Stimulated activated CD4-positive, alpha-beta T cell treated with anti-CD3 and anti-CD28 coated beads, Interleukin-2, amount 100 ng/mL, for 48 hours (primary cell): ENCODE results near the gene PRRC1.

Source experiments
- DNase-seq, 2 donors: peaks; one replicate each; pipeline ENCODE4 v3.0.0-alpha.2; 2020

Gene PRRC1

GRCh38 chr5:127582773-127583370 lies 65.4 kb downstream of the PRRC1 start:
- DNase-seq: no peak

GRCh38 chr5:127583866-127584265 lies 66.4 kb downstream of the PRRC1 start:
- no peak for DNase-seq

- DNase-seq: no peak
Measured at GRCh38 chr5:127585661-127586060, 68.2 kb downstream of the PRRC1 start.

DNA sequence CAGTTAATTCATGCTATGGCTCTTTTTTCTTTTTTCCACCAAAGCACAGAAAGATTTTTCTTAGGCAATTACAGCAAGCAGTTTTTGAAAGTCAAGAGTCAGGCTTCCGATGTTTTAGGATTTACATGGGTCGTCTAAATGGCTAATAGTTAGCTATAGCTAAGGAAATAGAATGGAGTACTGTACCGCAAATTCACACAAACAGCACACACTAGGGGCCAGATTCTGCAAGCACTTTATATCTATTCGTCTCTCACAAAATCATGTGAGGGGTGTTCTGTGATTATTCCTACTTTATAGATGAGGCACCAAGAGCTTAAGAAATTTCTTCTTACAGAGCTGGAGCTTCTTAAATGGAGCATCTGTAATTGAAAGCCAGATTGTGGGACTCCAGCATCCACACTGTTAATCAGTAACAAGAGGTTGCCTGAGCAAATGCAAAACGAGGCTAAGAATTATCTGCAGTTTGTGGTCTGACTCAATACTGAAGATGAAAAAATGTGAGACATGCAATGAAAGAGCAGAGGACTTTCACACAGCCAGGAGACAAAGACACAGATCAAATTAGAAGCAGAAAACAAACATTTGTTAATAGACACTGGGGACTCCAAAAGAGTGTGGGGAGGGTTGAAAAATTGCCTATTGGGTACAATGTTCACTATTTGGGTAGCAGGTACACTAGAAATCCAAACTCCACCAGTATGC lies 68.8 kb downstream of the PRRC1 start:
- no peak for DNase-seq

GRCh38 chr5:127586811-127587210 lies 69.4 kb downstream of the PRRC1 start:
- no peak for DNase-seq

DNA sequence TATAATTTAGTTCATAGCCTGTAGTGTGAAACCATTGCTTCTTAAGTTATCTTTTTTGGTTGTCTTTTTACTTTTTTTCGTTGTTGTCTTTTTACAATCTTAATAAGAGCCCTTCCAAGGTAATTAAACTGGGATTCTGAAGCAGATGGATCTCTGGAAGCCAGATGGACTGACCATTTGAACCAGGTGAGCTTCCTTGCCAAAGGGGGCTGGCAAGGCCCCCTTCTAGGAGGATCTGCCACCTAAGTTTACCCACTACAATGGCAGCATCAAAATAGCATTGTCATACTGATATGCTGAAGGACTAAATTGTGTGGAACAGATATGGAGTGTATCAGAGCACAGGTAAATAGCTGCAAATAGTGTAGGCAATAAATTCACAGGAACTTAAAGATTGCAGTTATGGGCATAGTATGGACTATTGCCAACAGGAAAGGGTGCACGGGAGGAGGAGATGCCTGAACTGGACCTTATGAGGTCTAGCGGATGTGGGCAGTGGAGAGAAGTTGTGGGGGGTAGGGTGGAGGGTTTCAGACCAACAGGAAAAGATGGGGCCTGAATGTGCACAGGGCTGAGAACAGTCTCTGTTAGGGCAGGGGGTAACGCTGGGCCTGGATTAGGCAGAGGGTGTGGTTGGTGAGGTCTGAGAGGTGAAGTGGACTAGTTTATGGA lies 69.9 kb downstream of the PRRC1 start:
- no peak for DNase-seq

- no peak for DNase-seq
Measured at GRCh38 chr5:127588368-127588767, 70.9 kb downstream of the PRRC1 start.

- DNase-seq: no peak
Measured at GRCh38 chr5:127589309-127590030, 72.0 kb downstream of the PRRC1 start.

GRCh38 chr5:127590156-127590722 lies 72.8 kb downstream of the PRRC1 start:
- no peak for DNase-seq

DNA sequence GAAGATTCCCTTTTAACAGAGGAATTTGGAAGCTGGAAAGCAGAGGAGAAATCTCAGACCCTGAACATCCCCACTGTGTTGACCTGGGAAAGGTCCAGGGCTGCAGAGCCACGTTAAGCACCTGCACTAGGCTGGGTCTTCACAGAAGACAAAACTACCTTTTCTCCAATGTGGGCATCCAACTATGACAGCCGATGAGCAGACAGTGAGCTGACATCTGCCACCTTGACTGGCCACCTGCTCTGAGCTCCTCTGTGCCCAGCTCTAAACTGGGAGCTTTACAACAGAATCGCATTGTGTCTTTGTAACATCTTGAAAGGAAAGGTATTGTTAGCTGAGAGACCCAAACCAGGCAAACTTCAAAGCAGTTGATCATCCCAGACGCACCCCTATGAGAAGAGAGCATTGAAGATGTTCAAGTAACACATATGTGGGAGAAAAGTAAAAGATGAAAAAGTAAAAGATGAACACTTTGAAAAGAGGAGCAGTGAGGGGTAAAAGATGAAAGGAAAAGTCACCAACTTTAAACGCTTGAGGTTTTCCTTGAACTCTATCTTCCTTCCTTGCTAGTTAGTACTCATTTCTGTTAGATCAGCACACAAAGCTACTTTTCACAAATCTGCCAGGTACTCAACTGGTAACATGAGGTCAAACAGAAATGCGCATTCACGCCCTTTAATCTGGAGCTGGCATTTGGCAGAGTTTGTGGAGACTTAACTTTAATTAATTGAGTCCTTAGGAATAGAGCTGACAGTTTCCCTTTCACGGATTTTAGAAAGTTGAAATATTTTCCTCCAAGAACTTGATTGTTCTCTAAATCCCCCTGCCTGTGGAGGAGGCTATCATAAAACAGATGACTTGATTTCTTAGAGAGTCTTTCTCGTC lies 78.3 kb downstream of the PRRC1 start:
- no peak for DNase-seq

- DNase-seq: no peak
Measured at GRCh38 chr5:127596501-127596900, 79.1 kb downstream of the PRRC1 start.

- no peak for DNase-seq
Measured at GRCh38 chr5:127599320-127599719, 81.9 kb downstream of the PRRC1 start.

DNA sequence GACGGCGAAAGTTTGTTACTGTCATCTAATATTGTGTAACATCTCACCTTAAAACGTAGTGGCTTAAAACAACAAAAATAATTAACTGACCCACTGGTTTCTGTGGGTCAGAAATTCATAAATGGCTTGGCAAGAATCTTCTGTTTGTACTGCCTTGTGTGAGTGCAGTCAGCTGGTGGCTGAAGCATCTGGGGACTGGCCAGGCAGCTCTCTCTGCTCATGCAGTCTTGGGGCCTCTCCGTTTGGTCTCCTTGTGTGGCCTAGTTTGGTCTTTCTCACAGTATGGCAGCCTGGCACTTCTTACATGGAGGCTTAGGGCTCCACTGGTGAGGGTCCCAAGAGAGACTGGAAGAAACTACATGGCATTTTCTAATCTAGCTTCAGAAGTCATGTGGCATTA lies 82.4 kb downstream of the PRRC1 start:
- DNase-seq: no peak

GRCh38 chr5:127601111-127601510 lies 83.7 kb downstream of the PRRC1 start:
- no peak for DNase-seq

GRCh38 chr5:127601601-127602000 lies 84.2 kb downstream of the PRRC1 start:
- DNase-seq: no peak

DNA sequence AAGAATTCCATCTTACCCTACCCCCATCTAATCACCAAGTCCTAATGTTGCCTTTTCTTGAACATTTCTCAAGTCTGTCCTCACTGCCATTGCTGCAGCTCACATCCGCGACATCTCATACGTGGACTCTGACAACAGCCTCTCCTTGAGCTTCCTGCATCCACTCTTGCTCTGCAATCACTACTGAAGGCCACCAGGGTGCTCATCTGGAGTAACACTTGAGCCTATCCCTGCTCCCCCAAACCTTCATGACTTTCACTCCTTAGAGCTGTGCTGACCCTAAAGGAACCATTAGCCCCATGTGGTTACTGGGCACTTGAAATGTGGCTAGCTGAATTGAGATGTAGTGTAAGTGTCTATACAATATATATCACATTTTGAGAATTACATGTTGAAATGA lies 85.0 kb downstream of the PRRC1 start:
- no peak for DNase-seq

DNA sequence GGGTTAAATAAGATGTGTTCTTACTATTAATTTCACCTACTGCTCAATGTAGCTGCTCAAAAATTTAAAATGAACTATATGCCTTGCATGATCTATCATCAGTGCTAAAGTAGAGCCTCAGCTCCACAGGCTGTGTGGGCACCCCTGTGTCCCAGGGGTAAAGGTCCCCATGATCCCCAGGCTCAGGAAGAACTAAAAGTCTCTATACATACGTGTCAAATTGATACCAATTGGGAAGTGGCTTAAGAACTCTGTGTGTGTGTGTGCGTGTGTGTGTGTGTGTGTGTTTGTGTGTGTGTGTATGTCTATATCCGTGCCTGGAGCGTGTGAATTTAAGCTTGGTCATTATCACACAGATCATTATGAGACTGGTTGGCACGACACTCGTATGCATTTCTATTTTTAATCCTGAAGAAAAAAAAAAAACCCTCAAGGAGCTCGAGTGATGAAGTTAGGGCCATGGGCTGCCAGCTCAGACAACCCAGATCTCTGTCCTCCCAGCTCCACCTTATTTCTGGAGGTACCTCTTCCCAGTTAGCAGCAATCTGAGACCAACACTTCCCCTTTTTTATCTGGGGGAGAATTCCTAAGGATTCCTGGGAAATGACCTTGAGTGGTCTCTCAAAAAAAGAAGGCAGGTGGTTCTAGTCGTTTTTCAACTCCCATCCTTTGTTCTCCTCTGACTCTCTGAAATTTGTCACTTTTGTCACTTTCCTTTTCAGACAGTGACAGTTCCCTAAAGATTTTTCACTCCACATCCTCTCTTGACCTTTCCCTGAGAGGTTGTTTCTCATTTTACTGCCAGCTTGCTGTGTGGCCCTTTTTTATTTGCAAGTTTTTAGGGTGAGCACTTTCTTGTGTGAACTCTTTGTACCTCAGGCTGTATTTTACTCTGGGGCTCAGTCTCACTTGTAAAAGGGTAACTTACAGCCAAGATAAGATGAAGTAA lies 85.7 kb downstream of the PRRC1 start:
- no peak for DNase-seq
